Effector CD4-positive, alpha-beta T cell (primary cell): ENCODE data around the gene QRFP.
A peak's percentile ranks its signal among the peaks of the same experiment; 100 is the strongest.
"Not testable (repeated sequence)": the region's sequence is repeated elsewhere in the genome, so short reads cannot be mapped to it uniquely, and the experiment has no call there.

Experiments used
- DNase-seq: peaks from one replicate; pipeline ENCODE4 v3.0.0-alpha.2; 2020

QRFP gene

GRCh38 chr9:130871395-130872062 lies 25.1 kb downstream of the QRFP start:
- no peak for DNase-seq

DNA sequence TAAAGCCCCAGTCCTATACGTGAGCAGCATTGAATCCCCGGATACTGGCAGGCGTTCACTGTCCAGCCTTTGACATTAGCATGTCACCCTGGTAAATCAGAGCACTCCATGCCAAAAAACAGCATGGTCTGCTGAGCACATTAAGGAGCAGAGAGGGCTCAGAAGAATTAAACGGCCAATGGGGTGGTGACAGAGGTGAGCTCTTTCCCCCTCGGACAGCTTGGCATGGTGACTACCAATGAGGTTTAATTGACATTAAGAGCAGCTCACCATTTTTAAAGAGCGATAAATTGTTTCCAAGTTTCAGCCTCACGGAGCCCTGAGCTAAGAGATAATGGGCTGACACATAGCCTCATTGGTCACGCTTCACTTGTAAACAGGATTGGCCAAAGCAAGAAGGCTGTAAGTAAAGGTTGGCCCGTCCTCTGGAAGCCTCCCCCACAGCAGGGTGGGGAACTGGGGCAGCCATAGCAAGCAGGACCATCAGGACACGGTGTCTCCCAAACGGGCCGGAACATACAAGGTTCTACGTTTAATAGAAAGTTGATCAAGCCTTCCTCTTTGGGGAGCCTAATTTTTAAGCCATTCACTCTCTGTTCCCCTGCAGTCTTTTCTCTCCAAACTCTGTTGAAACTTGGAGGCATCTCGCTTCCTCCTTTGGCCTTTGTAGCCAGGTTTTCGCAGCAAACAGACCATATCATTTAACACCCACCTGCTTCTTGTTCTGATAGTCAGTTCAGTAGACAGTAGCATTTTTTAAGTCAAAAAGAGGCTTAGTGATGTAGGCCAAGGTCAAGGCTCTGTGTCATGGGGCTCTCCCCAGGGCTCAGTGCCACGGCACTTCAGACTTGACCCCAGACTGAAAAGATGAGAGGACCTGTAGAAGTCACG lies 25.9 kb downstream of the QRFP start:
- no peak for DNase-seq

DNA sequence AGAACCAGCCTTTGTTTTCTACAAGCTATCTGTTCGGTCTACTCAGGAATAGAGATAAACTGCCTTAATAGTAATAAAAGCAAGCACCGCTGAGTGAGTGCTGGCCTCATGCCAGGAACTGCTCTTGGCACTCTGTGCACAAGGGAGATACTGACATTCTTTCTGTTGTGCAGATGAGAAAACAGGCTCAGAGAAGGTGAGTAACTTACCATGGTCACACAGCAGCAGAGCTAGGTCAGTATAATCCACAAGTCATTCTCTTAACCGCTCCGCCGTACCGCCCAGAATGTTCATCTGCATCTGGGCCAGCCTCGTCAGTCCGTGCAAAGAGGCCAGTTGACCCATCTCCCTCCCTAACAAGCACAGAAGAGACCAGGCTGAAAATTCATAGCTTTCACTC lies 27.4 kb downstream of the QRFP start:
- DNase-seq: no peak

GRCh38 chr9:130868230-130868629 lies 28.4 kb downstream of the QRFP start:
- no peak for DNase-seq

DNA sequence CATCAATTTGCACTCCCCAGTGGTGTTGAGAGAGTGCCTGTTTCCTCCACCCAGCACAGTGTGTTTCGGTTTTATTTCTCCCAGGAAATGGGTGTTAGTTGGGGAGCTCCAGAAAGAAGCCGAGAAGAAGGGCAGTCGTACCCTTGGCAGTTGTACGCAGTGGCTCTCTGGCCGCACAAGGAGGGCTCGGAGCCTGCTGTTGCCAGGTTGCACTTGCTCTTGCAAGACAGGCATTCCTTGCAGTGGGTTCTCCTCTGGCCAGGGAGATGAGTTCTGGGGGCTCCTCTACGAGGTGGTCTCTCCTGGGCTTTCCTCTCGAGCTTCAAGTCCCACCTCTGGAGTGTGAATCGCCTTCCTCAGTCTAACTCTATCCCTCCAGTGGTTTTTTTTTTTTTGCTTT lies 29.1 kb downstream of the QRFP start:
- no peak for DNase-seq

DNA sequence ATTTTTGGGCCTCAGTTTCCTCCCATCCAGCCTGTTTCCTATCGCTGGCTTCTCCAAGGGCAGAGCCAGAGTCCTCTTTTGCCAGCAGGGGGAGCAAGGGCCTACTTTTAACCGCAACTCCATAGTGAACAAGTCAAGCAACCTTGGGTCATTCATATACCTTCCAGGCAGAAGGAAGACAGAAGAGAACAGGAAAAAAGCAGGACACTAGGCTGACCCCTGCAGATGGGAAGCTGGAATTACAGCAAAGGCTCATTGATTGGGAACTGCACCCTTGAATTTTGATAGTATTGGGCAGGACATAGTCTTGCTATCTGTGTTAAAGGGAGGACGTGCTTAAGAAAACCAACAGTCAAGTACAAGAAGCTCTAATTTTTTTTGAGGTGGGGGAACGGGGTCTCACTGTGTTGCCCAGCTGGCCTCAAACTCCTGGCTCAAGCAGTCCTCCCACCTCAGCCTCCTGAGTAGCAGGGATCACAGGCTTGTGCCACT lies 30.1 kb downstream of the QRFP start:
- DNase-seq: peak; percentile 26

DNA sequence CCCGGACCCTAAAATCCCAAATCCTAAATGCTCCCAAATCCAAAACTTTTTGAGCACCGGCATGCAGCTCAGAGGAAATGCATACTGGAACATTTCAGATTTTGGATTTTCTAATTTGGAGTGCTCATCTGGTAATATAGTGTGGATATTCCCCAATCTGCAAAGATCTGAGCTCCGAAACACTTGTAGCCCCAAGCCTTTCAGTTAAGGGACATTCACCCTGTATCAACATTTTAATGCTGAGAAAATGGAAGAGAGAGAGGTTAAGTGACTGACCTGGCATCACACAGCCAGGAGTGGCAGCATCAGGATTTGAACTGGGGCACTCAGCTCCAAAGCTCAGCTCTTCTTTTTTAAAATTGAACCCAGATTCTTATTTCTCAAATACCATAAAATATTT lies 30.7 kb downstream of the QRFP start:
- DNase-seq: no peak

GRCh38 chr9:130864541-130864940 lies 32.1 kb downstream of the QRFP start:
- no peak for DNase-seq

GRCh38 chr9:130862747-130863146 lies 33.9 kb downstream of the QRFP start:
- no peak for DNase-seq

DNA sequence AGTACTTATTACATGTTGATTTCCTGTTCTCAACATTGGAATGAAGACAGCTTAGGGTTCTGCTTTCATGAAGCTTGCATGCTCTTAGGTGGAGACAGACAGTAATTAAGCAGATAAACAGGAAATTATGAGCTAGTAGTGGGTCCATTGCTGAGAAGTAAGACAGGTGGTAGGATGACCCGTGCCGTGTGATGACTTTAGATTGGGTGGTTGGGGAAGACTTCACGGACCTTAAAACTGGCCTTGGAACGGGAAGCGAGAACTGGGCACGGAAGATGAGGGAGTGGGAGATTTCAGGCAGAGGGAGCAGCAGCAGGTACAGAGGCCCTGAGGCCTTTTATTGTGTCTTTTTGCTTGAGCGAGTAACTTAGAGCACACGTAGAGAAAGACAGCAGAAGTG lies 34.4 kb downstream of the QRFP start:
- no peak for DNase-seq

GRCh38 chr9:130861372-130862180 lies 35.0 kb downstream of the QRFP start:
- DNase-seq: no peak

DNA sequence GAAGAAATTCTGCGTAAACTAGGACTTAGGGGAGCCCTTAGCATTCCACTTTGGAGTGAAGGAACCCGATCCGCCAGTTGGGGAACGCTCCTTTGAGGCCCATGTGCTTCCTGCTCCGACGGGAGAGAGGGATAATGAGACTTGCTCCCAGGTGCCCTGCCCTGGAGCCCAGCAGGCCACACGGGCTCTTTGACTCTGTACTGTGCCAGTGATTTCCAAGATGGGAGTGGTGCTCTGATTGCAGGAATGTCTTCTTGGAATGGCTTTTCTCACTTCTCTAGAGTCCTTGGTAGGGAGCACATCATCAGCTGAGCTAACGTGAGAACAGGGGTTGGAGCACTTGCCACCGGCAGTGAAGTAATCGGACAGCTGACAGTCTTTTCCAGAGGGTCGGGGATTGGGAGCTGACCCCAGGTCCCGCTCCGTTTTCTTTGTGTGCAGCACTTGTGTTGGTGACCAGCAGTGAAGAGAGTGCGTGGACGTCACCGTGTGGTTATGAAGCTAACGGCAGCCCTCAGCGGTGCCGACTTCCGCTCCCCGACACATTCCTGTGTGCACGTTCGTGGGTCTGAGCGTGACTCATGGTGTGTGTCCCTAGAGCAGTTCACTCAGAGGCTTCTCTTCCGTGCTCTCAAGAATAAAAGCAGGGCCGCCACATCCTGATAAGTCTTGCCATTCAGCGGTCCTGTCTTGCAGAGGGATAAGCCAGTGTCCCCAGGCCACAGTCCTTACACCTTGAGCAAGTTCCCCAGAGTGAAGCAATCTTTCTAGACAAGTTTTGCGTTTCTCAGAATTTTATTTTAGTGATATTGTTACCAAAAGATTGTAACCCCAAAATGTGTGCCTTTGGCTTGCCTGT lies 35.9 kb downstream of the QRFP start:
- DNase-seq: no peak

DNA sequence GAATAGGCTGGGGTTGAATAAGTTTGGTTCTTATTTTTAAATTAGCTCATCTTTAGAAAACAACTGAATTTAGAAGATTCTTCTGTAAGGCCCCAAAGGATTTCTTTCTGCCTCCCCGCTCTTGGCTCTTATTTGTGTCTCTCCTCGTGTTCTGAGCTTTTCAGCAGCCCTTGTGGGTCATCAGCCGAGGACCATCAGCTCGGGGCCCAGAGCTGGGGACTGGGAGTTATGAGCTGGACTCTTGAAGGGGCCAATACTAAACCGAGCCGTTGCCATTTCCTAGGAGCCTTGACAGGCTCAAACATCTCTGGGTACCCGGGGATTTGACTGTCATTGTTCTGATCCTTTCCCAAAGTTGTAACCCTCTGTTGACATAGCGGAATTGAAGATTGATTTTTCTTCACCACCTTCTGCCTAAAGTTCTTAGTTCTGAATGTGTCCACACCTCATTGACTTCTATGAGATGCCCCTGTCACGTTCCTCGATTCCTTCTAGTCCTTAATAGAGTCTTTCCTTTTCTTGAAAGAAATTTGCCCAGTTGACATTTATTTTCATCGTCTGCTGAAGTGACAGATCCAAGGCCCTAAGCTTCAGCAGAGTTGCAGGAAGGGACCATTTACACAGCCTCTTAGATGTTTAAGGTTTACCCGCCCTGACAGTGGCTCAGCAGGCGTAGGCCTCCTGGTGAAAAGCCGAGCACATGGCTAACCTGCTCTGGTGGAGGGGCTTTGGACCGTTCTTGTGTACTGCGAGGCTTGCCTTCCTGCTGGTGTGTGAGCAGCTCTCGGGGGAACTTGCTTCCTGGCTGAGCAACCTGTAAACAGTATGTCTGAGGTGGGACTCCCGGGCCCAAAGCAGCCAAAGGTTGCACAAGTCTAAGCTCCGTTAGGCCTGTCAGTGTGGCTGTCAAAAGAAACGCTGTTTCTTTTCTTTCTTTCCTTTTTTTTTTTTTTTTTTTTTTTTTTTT lies 37.6 kb downstream of the QRFP start:
- no peak for DNase-seq

GRCh38 chr9:130857864-130858738 lies 38.5 kb downstream of the QRFP start:
- DNase-seq: no peak

DNA sequence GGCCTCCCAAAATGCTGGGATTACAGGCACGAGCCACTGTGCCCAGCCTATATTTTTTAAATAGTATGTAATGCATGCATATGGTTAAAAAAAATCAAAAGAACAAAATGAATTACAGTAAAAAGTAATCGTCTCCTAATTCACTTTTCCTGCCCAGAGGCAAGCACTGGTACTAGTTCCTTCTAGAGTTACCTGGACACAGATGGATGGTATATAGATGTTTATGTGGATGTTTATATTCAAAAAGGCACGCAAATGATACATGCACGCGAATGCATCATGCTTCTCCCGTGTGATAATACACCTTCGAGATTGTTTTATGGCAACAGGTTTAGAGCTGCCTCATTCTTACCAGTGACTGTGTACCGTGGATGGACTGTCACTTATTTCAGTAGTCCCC lies 40.1 kb downstream of the QRFP start:
- no peak for DNase-seq

- DNase-seq: no peak
These were observed 41.8 kb downstream of the QRFP start for GRCh38 chr9:130854835-130855234.

DNA sequence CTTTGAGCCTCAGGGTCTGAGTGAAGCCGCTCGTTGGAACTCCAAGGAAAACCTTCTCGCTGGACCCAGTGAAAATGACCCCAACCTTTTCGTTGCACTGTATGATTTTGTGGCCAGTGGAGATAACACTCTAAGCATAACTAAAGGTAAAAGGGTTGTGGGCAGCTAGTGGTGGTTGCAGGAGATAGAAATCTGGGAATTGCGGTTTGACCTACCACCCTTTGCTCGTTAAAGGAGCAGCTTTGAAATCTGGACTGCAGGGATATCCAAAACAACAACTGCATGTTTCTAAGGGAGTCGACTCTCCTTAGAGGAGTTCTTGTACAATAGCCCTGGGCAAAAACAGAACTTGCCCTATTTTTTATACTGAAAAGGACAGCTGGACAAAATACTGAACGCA lies 42.5 kb downstream of the QRFP start:
- DNase-seq: no peak

DNA sequence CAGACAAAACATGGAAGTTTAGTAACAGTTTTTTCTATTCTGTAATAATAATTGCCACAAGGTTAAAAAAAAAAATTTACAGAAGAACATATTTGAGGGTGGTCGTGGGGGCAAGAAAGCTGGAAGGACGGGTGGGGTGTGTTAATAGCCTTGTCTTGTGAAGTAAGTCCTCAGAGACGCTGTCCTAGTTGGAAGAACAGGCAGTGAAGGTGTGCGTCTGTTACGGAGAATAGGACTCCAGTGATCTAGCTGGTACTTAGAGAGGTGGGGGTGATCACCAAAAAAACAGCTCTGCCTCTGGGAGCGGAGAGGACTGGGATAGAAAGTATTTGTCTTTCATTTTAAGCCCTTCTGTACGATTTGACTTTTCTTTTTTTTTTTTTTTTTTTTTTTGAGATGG lies 43.8 kb downstream of the QRFP start:
- DNase-seq: no peak

- DNase-seq: no peak
These were observed 47.3 kb downstream of the QRFP start for GRCh38 chr9:130849356-130849755.

GRCh38 chr9:130848514-130848913 lies 48.1 kb downstream of the QRFP start:
- DNase-seq: not testable (repeated sequence)
